Ovary (tissue), 9 donors: ENCODE measurements around the gene SLC41A3. TPM values are rescaled to one million over a fixed set of nuclear protein-coding genes. Genes with fewer than 3 reads are reported as not detected.
"Not testable (repeated sequence)": the region's sequence is repeated elsewhere in the genome, so short reads cannot be mapped to it uniquely, and the experiment has no call there.

Source experiments
- DNase-seq, 5 donors: peaks; one replicate each; pipeline ENCODE4 v3.0.0-alpha.2; 2019 to 2020
- H3K27ac ChIP-seq, 2 donors: fragments of 200-600 bp; one replicate each; pipeline versions ENCODE4 v1.5.1 to v1.8.0; 2019 to 2022
- H3K27me3 ChIP-seq: fragments of 200-600 bp; one replicate; pipeline ENCODE4 v1.8.0; 2022
- H3K36me3 ChIP-seq: fragments of 200-600 bp; sonication (generic); one replicate; pipeline ENCODE4 v1.5.1; 2019
- H3K4me1 ChIP-seq: one replicate; pipeline ENCODE4 v1.8.1; 2013; ENCODE audit warnings: mild to moderate bottlenecking, moderate library complexity; ENCODE audit not compliant: insufficient read depth
- H3K4me3 ChIP-seq: fragments of 200-600 bp; sonication (generic); one replicate; pipeline ENCODE4 v1.5.1; 2017
- H3K9me3 ChIP-seq, 2 donors: fragments of 200-600 bp in 1 of 2; sonication (generic) in 1 of 2; one replicate each; pipeline versions ENCODE4 v1.5.1 to v1.8.1; 2013 to 2019; ENCODE audit warnings: mild to moderate bottlenecking in 1 of 2, moderate library complexity in 1 of 2
- CTCF ChIP-seq, 3 donors: fragments of 450-650 bp in 2 of 3; fragments of 200-600 bp in 1 of 3; IDR thresholded peaks; one replicate each; pipeline versions ENCODE4 v1.5.1 to v1.8.0; 2016 to 2022; ENCODE audit warnings: antibody characterized with exemption in 3 of 3, mild to moderate bottlenecking in 1 of 3
- EP300 ChIP-seq: sonication (generic); formaldehyde crosslinking; IDR thresholded peaks from one replicate; pipeline ENCODE4 v1.6.1; 2017; ENCODE audit warnings: antibody characterized with exemption
- POLR2A ChIP-seq: fragments of 450-650 bp; IDR thresholded peaks from one replicate; pipeline ENCODE4 v1.6.1; 2017; ENCODE audit warnings: antibody characterized with exemption, mild to moderate bottlenecking, moderate library complexity
- WGBS, 3 donors: extraction: QIAGEN DNeasy Blood & Tissue Kit in 1 of 3; methylation state at CpG; one replicate each; pipeline versions ENCODE4 v1.1.5 to v1.1.7; 2013 to 2017; 5-methylcytosine and 5-hydroxymethylcytosine counted together
- intact Hi-C, 4 donors: fragments of 100-400 bp; cut with DNase I; formaldehyde crosslinking; loops; one replicate each; pipeline versions ENCODE4 v1.11.0 to v1.15.1; 2022 to 2023
- polyA plus RNA-seq, 2 donors: library from polyadenylated mRNA; stranded (reverse); fragments of 200-250 nt in 1 of 2; fragments of 350-450 nt in 1 of 2; fragmentation: Illumina TruSeq in 1 of 2; extraction: RNeasy Lipid Tissue Mini Kit (QIAGEN cat#74804) in 1 of 2; gene quantifications; one replicate each; pipeline ENCODE4 v1.2.3, GENCODE V29; 2013 to 2014
- total RNA-seq, 7 donors: library from RNA; depleted of rRNA in 2 of 7; stranded (reverse); fragments of >200 nt in 2 of 7; fragmentation: NEBNext Ultra II Directional in 3 of 7; extraction: Animal tissue kit (Norgen Biotek cat#: 25700) in 3 of 7; gene quantifications; one replicate each; pipeline versions ENCODE4 v1.1.0 to v1.2.4, GENCODE V29; 2016 to 2023
- donor health status: DM: no; HTN: no; CAD: no; lungs with moderate emphysema.
- donor health status: DM: no; HTN: no; CAD: no.
- donor health status: Bipolar disorder and iron deficiency.
- donor health status: DM: yes; HTN: yes; CAD: no.
- donor health status: DM: no; HTN: no; CAD: no.
- donor health status: DM: yes; HTN: yes; CAD: no.

Gene SLC41A3
- total and polyA plus RNA-seq, 9 donors = 58.1 to 107 (median 77.7) TPM

GRCh38 chr3:125965505-125965904, 118.4 kb downstream of the SLC41A3 start:
- no peaks in the 10 kb centered on the region for H3K4me1 ChIP-seq
- 91 to 92% (median 92%) methylated on average over 3 of the region's 3 CpGs for WGBS, 3 donors
- DNase-seq = no peak
- H3K27me3 ChIP-seq = no peaks in the 10 kb centered on the region
- intact Hi-C loops = no loop called here
- TF ChIP-seq POLR2A (no peak), EP300 (no peak), CTCF (IDR thresholded peaks at IDR 0.05) (no peak)
- H3K36me3 ChIP-seq = no peaks in the 10 kb centered on the region
- no peaks in the 10 kb centered on the region for H3K9me3 ChIP-seq
- H3K27ac ChIP-seq = no peak overlapping the region
- H3K4me3 ChIP-seq = no peak overlapping the region

GRCh38 chr3:125963834-125964233, 120.1 kb downstream of the SLC41A3 start:
- H3K36me3 ChIP-seq, H3K4me1 ChIP-seq, H3K9me3 ChIP-seq, DNase-seq, intact Hi-C loops, H3K27ac ChIP-seq, H3K4me3 ChIP-seq, H3K27me3 ChIP-seq: not testable (repeated sequence)
- WGBS, 3 donors = 57 to 84% (median 66%) methylated on average over 1 of the region's 1 CpG

GRCh38 chr3:125961289-125961589, 122.7 kb downstream of the SLC41A3 start:
- Histone ChIP-seq H3K4me1 (no peaks in the 10 kb centered on the region), H3K4me3 (no peak overlapping the region), H3K9me3 (no peaks in the 10 kb centered on the region), H3K27ac (no peak overlapping the region), H3K27me3 (no peaks in the 10 kb centered on the region), H3K36me3 (no peaks in the 10 kb centered on the region)
- intact Hi-C loops = no loop called here
- TF ChIP-seq CTCF (IDR thresholded peaks at IDR 0.05) (no peak), POLR2A (no peak), EP300 (no peak)
- DNase-seq = no peak
- 58 to 89% (median 79%) methylated on average over 6 of the region's 6 CpGs for WGBS, 3 donors

GRCh38 chr3:125960456-125961288, 123.3 kb downstream of the SLC41A3 start:
- Histone ChIP-seq H3K4me1 (no peaks in the 10 kb centered on the region), H3K27ac (no peak overlapping the region), H3K27me3 (no peaks in the 10 kb centered on the region), H3K4me3 (no peak overlapping the region), H3K9me3 (no peaks in the 10 kb centered on the region), H3K36me3 (no peaks in the 10 kb centered on the region)
- TF ChIP-seq POLR2A (no peak), EP300 (no peak), CTCF (IDR thresholded peaks at IDR 0.05) (no peak)
- no peak for DNase-seq
- intact Hi-C loops = no loop called here
- WGBS, 3 donors = 84 to 90% (median 86%) methylated on average over 10 to 11 of the region's 11 CpGs

- Histone ChIP-seq H3K9me3 (no peaks in the 10 kb centered on the region), H3K27me3 (no peaks in the 10 kb centered on the region), H3K4me1 (no peaks in the 10 kb centered on the region), H3K27ac (no peak overlapping the region), H3K36me3 (no peaks in the 10 kb centered on the region), H3K4me3 (no peak overlapping the region)
- no peak for TF ChIP-seq POLR2A
- TF ChIP-seq CTCF (IDR thresholded peaks at IDR 0.05) = no peak
- no peak for TF ChIP-seq EP300
- DNase-seq = no peak
- 93 to 98% (median 96%) methylated on average over 12 to 14 of the region's 14 CpGs for WGBS, 3 donors
- intact Hi-C loops = no loop called here
These were observed 123.9 kb downstream of the SLC41A3 start for GRCh38 chr3:125960066-125960424.
